ENCODE measurements around the gene ATP7A. TPM values are rescaled to one million over a fixed set of nuclear protein-coding genes. Genes with fewer than 3 reads are reported as not detected.

Gene ATP7A
- total RNA-seq, 1 experiment from 2014 or later: 2.1 TPM

DNA sequence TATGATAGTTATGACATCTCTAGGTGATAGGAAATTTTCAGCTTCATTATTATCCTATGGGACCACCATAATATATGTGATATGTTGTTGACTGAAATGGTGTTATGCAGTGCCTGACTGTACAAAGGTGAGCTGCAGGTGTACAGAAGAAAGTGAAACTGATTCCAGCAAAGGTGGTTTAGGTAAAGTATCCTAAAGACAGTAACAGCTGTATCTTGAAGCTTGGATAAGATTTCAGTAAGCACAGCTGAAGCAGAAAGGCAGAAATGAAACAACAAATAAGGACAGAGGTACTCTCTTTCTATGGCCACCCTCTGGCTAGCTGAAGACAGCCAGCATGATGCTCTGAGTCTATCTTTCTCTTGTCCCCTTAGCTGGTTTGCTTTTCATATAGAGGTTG, 163.6 kb downstream of the ATP7A start:
- Histone ChIP-seq H3K9me3 (ENCODE audit: control insufficient read depth, low read depth, low read length) (peaks cover 35% of the 10 kb centered on the region), H2AK5ac (ENCODE audit: insufficient read length, low read length) (no peak overlapping the region), H3K4ac (ENCODE audit: low read depth, low read length) (no peak overlapping the region), H2BK12ac (ENCODE audit: insufficient read length, low read depth, low read length) (no peak overlapping the region), H3K4me1 (ENCODE audit: insufficient read depth, low read length) (no peaks in the 10 kb centered on the region), H3K9ac (ENCODE audit: extremely low read depth, insufficient read length, low read length) (no peak overlapping the region), H4K5ac (ENCODE audit: insufficient read length, low read depth, low read length) (no peak overlapping the region), H3K4me2 (ENCODE audit: insufficient read depth, insufficient read length, low read length) (no peak overlapping the region), H3K56ac (ENCODE audit: insufficient read length, low read depth, low read length) (no peak overlapping the region), H3K23ac (ENCODE audit: insufficient read length, low read depth, low read length) (no peak overlapping the region), H3K79me2 (ENCODE audit: insufficient read depth, low read length) (no peaks in the 10 kb centered on the region), H4K8ac (replicated peaks; ENCODE audit: insufficient read length, low read depth, low read length) (no peak overlapping the region), H2BK120ac (ENCODE audit: low read depth, low read length, poor library complexity, severe bottlenecking) (no peak overlapping the region), H2AFZ (ENCODE audit: low read length) (no peak overlapping the region), H2BK5ac (ENCODE audit: insufficient read length, low read length) (no peak overlapping the region), H3K79me1 (ENCODE audit: insufficient read depth, low read depth, low read length, poor library complexity, severe bottlenecking) (no peaks in the 10 kb centered on the region), H3K27me3 (ENCODE audit: insufficient read depth, low read length) (no peaks in the 10 kb centered on the region), H3K23me2 (ENCODE audit: insufficient read length, low read depth, low read length, poor library complexity, severe bottlenecking) (no peaks in the 10 kb centered on the region), H4K91ac (ENCODE audit: insufficient read length, low read depth, low read length) (no peak overlapping the region), H2BK15ac (ENCODE audit: low read depth, low read length) (no peak overlapping the region), H3T11ph (ENCODE audit: low read length) (no peak overlapping the region), H3K27ac (ENCODE audit: insufficient read length, low read depth, low read length) (no peak overlapping the region), H4K20me1 (ENCODE audit: control insufficient read depth, insufficient read depth, insufficient read length) (no peaks in the 10 kb centered on the region), H3K14ac (ENCODE audit: insufficient read depth, low read length) (no peak overlapping the region), H2BK20ac (ENCODE audit: low read depth, low read length, poor library complexity, severe bottlenecking) (no peak overlapping the region), H3K18ac (ENCODE audit: insufficient read length, low read depth, low read length) (no peak overlapping the region)
- Mint-ChIP-seq H3K27ac (no peak overlapping the region), H3K36me3 (ENCODE audit: insufficient read depth in 1 of 3, low read depth in 3 of 3) (peaks cover 7 to 9% (median 8%) of the 10 kb centered on the region in 3 experiments; a peak in 6 of 7 replicates), H3K27me3 (ENCODE audit: low read depth) (peaks cover 3% of the 10 kb centered on the region; the same call in 1 of the 2 replicates), H3K4me1 (no peaks in the 10 kb centered on the region), H3K4me3 (no peak overlapping the region), H3K9me3 (peaks cover 58 to 59% of the 10 kb centered on the region in 2 experiments)
- TF ChIP-seq, protein P1, sequence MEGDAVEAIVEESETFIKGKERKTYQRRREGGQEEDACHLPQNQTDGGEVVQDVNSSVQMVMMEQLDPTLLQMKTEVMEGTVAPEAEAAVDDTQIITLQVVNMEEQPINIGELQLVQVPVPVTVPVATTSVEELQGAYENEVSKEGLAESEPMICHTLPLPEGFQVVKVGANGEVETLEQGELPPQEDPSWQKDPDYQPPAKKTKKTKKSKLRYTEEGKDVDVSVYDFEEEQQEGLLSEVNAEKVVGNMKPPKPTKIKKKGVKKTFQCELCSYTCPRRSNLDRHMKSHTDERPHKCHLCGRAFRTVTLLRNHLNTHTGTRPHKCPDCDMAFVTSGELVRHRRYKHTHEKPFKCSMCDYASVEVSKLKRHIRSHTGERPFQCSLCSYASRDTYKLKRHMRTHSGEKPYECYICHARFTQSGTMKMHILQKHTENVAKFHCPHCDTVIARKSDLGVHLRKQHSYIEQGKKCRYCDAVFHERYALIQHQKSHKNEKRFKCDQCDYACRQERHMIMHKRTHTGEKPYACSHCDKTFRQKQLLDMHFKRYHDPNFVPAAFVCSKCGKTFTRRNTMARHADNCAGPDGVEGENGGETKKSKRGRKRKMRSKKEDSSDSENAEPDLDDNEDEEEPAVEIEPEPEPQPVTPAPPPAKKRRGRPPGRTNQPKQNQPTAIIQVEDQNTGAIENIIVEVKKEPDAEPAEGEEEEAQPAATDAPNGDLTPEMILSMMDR (conservative IDR thresholded peaks at IDR 0.05): no peak
- DNase-seq: no peak
